VCaP (cell line): ENCODE measurements around the gene NVL.
A peak's percentile ranks its signal among the peaks of the same experiment; 100 is the strongest.
"Not testable (repeated sequence)": the region's sequence is repeated elsewhere in the genome, so short reads cannot be mapped to it uniquely, and the experiment has no call there.

ENCODE experiments used
- H3K27ac ChIP-seq: fragments of 450-650 bp; 2 replicates; pipeline ENCODE4 v1.5.1; 2017
- CTCF ChIP-seq: fragments of 450-650 bp; conservative IDR thresholded peaks from 2 replicates; pipeline ENCODE4 v1.5.1; 2017; ENCODE audit warnings: mild to moderate bottlenecking, moderate library complexity

NVL gene

GRCh38 chr1:224358237-224358636 is 28.3 kb upstream of the NVL start:
- no peak for TF ChIP-seq CTCF
- peak overlapping the region; percentile 84 for H3K27ac ChIP-seq

- peak overlapping the region; percentile 84 for H3K27ac ChIP-seq
- TF ChIP-seq CTCF: no peak
Observed at GRCh38 chr1:224357626-224358124, 27.7 kb upstream of the NVL start.

- TF ChIP-seq CTCF: no peak
- H3K27ac ChIP-seq: peak within 1 kb of the TSS; percentile 84
Observed at GRCh38 chr1:224356685-224357625, 27.0 kb upstream of the NVL start, which contains the start of gene CNIH4. Gene CNIH4, plus strand, starts transcription at chr1:224356879. Its CDS starts 46 bp downstream, at chr1:224356925.

- H3K27ac ChIP-seq: no peak overlapping the region
- TF ChIP-seq CTCF: no peak
Observed at GRCh38 chr1:224353975-224354925, 24.3 kb upstream of the NVL start.

GRCh38 chr1:224352436-224353085 is 22.6 kb upstream of the NVL start:
- H3K27ac ChIP-seq: not testable (repeated sequence)

- H3K27ac ChIP-seq: not testable (repeated sequence)
Observed at GRCh38 chr1:224349716-224350115, 19.7 kb upstream of the NVL start.

GRCh38 chr1:224348137-224348536 is 18.2 kb upstream of the NVL start:
- no peak overlapping the region for H3K27ac ChIP-seq
- no peak for TF ChIP-seq CTCF

GRCh38 chr1:224343679-224344078 is 13.7 kb upstream of the NVL start:
- no peak for TF ChIP-seq CTCF
- H3K27ac ChIP-seq: no peak overlapping the region

GRCh38 chr1:224340453-224341384 is 10.7 kb upstream of the NVL start:
- not testable (repeated sequence) for H3K27ac ChIP-seq
